ENCODE data around the gene TMEM176A.
"Not testable (repeated sequence)": the region's sequence is repeated elsewhere in the genome, so short reads cannot be mapped to it uniquely, and the experiment has no call there.

Gene TMEM176A

GRCh38 chr7:150800581-150801241 lies at the start of gene TMEM176A:
Gene TMEM176A, plus strand, starts transcription at chr7:150800769. Its CDS starts 782 bp downstream, at chr7:150801551.
- DNase-seq: no peak

GRCh38 chr7:150751702-150752101 lies 48.9 kb upstream of the TMEM176A start:
- no peak for DNase-seq

GRCh38 chr7:150753239-150753638 lies 47.3 kb upstream of the TMEM176A start:
- DNase-seq: no peak

GRCh38 chr7:150753826-150754603 lies 46.6 kb upstream of the TMEM176A start:
- DNase-seq: peak; percentile 78

- DNase-seq: no peak
Observed at GRCh38 chr7:150754951-150755350, 45.6 kb upstream of the TMEM176A start.

GRCh38 chr7:150755473-150756099 lies 45.0 kb upstream of the TMEM176A start:
- DNase-seq: peak; percentile 87

GRCh38 chr7:150756166-150756565 lies 44.4 kb upstream of the TMEM176A start:
- DNase-seq: no peak

GRCh38 chr7:150756858-150757257 lies 43.7 kb upstream of the TMEM176A start:
- peak; percentile 69 for DNase-seq

- no peak for DNase-seq
Observed at GRCh38 chr7:150759479-150759878, 41.1 kb upstream of the TMEM176A start.

- no peak for DNase-seq
Observed at GRCh38 chr7:150766334-150766709, 34.2 kb upstream of the TMEM176A start.

GRCh38 chr7:150769768-150770167 lies 30.8 kb upstream of the TMEM176A start:
- DNase-seq: no peak

- not testable (repeated sequence) for DNase-seq
Observed at GRCh38 chr7:150774131-150774530, 26.4 kb upstream of the TMEM176A start.

GRCh38 chr7:150778014-150778737 lies 22.4 kb upstream of the TMEM176A start:
- DNase-seq: no peak

- DNase-seq: peak; percentile 68
Observed at GRCh38 chr7:150778738-150779301, 21.7 kb upstream of the TMEM176A start.

GRCh38 chr7:150780292-150780691 lies 20.3 kb upstream of the TMEM176A start:
- no peak for DNase-seq

GRCh38 chr7:150781103-150781502 lies 19.5 kb upstream of the TMEM176A start:
- DNase-seq: no peak

GRCh38 chr7:150781961-150782360 lies 18.6 kb upstream of the TMEM176A start:
- no peak for DNase-seq

GRCh38 chr7:150784120-150784736 lies 16.3 kb upstream of the TMEM176A start:
- no peak for DNase-seq

- DNase-seq: no peak
Observed at GRCh38 chr7:150784954-150785353, 15.6 kb upstream of the TMEM176A start.

- DNase-seq: no peak
Observed at GRCh38 chr7:150787321-150788281, 13.0 kb upstream of the TMEM176A start.
